Cardiac fibroblast (primary cell): ENCODE data around the gene CRACDL.

Experiments used
- DNase-seq, 2 donors: peaks; one replicate each; pipeline versions ENCODE4 v3.0.0 to v3.0.0-alpha.2; 2010; ENCODE audit warnings: low read depth in 2 of 2
- H3K4me3 ChIP-seq, 2 donors: replicated peaks in 1 of 2; 1 replicate in 1 of 2; 2 replicates in 1 of 2; pipeline ENCODE4 v1.5.1; 2011; ENCODE audit warnings: low read depth in 2 of 2, low read length in 2 of 2, mild to moderate bottlenecking in 2 of 2, moderate library complexity in 1 of 2
- TF ChIP-seq, protein P1 (sequence below): IDR thresholded peaks from one replicate; pipeline ENCODE4 v1.5.1; 2011; ENCODE audit warnings: low read depth, mild to moderate bottlenecking, low read length, inconsistent platforms

CRACDL gene

DNA sequence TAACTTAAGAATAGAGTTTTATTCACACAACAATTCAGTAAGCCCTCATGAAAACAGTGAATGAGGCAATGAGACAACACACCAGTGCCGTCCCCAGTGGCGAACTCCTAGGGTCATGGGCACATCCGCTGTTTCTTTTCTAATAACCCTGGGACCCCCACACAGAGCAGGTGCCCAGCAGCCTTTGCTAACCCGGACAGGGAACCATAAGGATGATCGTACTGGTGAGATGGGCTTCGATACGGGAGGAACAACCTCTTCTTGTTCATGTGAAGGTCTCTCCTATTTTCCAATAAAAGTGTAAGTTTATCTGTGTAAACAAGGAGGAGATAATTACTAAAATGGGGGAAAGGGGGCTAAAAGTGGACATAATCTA is 107.7 kb downstream of the CRACDL start:
- H3K4me3 ChIP-seq = no peak overlapping the region
- TF ChIP-seq, protein P1, sequence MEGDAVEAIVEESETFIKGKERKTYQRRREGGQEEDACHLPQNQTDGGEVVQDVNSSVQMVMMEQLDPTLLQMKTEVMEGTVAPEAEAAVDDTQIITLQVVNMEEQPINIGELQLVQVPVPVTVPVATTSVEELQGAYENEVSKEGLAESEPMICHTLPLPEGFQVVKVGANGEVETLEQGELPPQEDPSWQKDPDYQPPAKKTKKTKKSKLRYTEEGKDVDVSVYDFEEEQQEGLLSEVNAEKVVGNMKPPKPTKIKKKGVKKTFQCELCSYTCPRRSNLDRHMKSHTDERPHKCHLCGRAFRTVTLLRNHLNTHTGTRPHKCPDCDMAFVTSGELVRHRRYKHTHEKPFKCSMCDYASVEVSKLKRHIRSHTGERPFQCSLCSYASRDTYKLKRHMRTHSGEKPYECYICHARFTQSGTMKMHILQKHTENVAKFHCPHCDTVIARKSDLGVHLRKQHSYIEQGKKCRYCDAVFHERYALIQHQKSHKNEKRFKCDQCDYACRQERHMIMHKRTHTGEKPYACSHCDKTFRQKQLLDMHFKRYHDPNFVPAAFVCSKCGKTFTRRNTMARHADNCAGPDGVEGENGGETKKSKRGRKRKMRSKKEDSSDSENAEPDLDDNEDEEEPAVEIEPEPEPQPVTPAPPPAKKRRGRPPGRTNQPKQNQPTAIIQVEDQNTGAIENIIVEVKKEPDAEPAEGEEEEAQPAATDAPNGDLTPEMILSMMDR = no peak
- DNase-seq = no peak

DNA sequence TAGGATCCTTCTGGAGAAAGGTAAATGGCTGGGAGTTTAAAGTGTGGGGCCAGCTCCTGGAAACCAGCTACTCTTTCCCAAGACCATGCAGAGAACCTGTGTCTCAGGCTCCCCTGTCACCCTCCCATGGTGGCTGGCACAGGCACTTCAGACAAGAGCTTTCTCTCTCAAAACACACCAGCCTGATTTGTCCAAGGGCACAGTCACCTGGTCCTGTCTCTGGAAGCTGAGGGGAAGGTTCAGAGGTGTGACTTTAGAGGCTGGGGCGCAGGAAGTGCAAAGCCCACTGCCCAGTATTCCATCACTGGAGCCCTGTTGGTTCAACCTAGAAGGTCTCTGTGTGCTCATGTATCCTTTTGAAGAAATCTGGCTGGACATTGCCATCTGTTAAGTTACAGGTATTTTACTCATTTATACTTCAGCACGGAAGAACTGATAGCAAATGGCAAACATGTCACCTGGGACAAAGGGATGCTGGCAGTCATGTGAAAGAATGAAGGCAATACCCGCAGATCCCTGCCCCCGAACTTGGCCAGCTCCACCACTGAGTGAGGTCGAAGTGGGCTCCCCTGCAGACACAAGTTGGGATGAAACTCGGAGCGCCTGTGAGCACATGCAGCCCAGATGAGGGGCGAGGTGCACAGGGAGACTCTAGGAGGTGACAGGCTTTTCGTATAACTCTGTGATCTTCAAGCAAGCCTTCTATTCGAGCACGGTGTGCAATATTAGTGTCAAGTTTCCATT is 108.2 kb downstream of the CRACDL start:
- TF ChIP-seq, protein P1 = no peak
- no peak for DNase-seq
- no peak overlapping the region for H3K4me3 ChIP-seq

DNA sequence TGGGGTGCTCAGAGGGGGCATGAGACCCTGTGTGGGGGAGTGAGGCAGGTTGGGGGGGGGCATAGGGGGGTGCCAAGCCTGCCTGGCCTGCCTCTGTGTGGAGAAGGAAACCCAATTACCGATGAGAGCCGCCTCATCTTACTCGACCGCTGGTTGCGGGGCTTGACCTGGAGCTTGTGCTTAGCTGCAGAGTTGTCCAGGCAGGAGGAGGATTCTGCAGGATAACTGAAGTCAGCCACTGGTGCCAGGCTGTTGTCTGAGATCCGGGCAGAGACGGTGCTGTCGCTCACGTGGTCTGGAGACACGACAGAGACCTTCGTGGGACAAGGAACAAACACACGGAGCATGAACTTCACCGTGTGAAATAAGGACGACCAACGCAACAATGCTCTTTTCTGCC is 109.2 kb downstream of the CRACDL start:
- no peak for DNase-seq
- TF ChIP-seq, protein P1 = no peak
- no peak overlapping the region for H3K4me3 ChIP-seq

DNA sequence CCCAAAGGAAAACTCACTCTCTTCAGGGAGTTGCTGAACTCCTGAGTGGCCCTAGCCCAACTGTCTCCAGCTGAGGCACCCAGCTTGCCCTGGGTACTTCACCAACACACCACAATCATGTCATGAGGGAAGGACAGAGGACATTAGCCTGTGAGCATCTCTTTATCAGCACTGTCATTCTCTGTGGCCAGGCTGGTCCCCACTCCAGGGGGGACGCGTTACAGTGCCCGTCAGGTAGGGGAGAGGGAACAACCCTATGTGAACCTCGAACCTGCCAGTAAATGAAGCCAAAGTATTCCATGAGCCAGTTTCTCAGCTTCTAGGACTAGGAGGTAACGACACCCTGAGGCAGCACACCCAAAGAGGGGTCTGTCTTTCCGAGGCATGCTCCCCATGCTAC is 110.2 kb downstream of the CRACDL start:
- no peak for DNase-seq
- no peak overlapping the region for H3K4me3 ChIP-seq
- TF ChIP-seq, protein P1 = no peak

DNA sequence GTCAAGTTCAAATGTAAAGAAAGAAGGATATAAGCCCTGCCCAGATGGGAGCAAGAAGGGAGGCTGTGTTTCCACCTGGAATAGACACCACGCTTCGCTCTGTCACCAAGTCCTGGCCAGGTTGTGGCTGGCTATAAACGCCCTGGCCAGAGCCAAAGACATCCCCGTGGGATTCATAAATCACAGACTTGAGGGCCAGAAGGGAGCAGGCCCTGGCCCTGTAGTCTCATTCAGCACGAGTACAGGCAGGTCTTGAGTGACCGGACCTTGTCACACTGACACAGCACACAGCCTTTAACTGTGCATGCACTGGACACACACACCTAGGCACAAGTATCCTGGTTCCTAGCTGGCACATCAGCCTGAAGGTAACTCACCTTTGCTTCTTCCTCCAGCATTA is 110.6 kb downstream of the CRACDL start:
- no peak overlapping the region for H3K4me3 ChIP-seq
- TF ChIP-seq, protein P1 = no peak
- no peak for DNase-seq

DNA sequence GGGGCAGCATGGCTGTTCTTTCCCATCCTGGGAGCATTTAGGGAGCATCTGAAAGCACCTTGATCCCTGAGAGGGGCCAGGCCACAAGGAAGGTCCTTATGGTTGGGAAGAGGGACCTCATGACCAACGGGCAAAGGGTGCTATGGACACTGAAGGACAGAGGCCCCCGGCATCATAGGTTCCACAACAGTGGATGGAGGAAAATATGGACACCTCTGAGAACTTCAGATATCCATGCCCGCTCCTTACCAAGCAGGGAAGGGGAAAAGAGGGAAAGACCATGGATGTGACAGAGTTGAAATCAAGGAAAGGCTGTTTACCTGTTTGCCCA is 111.0 kb downstream of the CRACDL start:
- no peak for DNase-seq

More for the DNA sequence above, 111.0 kb downstream of the CRACDL start:
- no peak overlapping the region for H3K4me3 ChIP-seq
- TF ChIP-seq, protein P1 = no peak
